NB4 (cell line): ENCODE data around the gene PSPC1.

ENCODE experiments used
- MAX ChIP-seq: IDR thresholded peaks from 2 replicates; pipeline ENCODE4 v1.6.1; 2011; ENCODE audit warnings: low read depth, low read length
- MYC ChIP-seq: IDR thresholded peaks from 2 replicates; pipeline ENCODE4 v1.6.1; 2011; ENCODE audit warnings: low read depth, low read length
- POLR2A ChIP-seq: IDR thresholded peaks from 2 replicates; pipeline ENCODE4 v1.6.1; 2011; ENCODE audit warnings: mild to moderate bottlenecking; ENCODE audit not compliant: insufficient read length; ENCODE audit errors: extremely low read depth
- TF ChIP-seq, protein P1 (sequence below): IDR thresholded peaks from one replicate; pipeline ENCODE4 v1.5.1; 2012; ENCODE audit warnings: low read depth, low read length

GRCh38 chr13:19720039-19720438, 62.7 kb downstream of the PSPC1 start:
- TF ChIP-seq, protein P1, sequence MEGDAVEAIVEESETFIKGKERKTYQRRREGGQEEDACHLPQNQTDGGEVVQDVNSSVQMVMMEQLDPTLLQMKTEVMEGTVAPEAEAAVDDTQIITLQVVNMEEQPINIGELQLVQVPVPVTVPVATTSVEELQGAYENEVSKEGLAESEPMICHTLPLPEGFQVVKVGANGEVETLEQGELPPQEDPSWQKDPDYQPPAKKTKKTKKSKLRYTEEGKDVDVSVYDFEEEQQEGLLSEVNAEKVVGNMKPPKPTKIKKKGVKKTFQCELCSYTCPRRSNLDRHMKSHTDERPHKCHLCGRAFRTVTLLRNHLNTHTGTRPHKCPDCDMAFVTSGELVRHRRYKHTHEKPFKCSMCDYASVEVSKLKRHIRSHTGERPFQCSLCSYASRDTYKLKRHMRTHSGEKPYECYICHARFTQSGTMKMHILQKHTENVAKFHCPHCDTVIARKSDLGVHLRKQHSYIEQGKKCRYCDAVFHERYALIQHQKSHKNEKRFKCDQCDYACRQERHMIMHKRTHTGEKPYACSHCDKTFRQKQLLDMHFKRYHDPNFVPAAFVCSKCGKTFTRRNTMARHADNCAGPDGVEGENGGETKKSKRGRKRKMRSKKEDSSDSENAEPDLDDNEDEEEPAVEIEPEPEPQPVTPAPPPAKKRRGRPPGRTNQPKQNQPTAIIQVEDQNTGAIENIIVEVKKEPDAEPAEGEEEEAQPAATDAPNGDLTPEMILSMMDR: no peak
- TF ChIP-seq POLR2A (no peak), MYC (no peak), MAX (no peak)
